Measurements from ENCODE around the gene GLA. TPM values are rescaled to one million over a fixed set of nuclear protein-coding genes. Genes with fewer than 3 reads are reported as not detected.

The GLA gene
- total and polyA plus RNA-seq, 4 donors, result 9.5 to 16.3 (median 13.2) TPM

DNA sequence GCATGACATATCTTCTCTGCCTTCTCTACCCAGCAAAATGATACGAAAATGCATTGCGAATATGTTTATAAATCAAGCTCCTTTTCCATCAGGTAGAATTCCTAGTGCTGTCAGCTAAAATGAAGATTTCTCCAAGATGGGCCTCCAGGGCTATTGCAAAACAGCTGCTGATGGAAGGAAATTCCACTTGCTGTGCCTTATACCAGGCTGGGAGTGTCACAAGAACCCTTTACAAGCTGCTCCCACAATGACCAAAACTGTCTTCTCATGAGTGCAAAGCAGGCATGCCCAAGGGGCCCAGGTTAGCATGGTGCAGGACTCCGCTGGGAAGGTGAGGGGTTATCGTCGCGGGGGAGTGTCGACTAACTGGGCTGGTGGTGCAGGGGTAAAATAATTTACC, 9.0 kb upstream of the GLA start:
- DNase-seq (ENCODE audit: low spot score), result no peak
- H3K4me1 ChIP-seq (ENCODE audit: control insufficient read depth in 4 of 4, insufficient read depth in 4 of 4, low read length in 3 of 4), result peaks cover 0 to 2% (median 0%) of the 10 kb centered on the region in 4 donors
- peaks cover 2 to 11% (median 7%) of the 10 kb centered on the region in 4 donors for H3K36me3 ChIP-seq (ENCODE audit: control insufficient read depth in 4 of 4, insufficient read depth in 3 of 4, low read depth in 1 of 4, low read length in 3 of 4)
- no peak overlapping the region for H3K27ac ChIP-seq (ENCODE audit: low read depth in 1 of 2, low read length in 2 of 2)
- H3K4me3 ChIP-seq (ENCODE audit: low read depth in 1 of 3, low read length in 3 of 3), result no peak overlapping the region
- H3K9me3 ChIP-seq (ENCODE audit: control insufficient read depth in 4 of 4, low read length in 3 of 4), result no peaks in the 10 kb centered on the region
- TF ChIP-seq GABPA (IDR thresholded peaks at IDR 0.05 in 1 of 2, conservative IDR thresholded peaks at IDR 0.05 in 1 of 2) (no peak), NR2F2 (IDR thresholded peaks at IDR 0.05) (no peak), HNF4A (conservative IDR thresholded peaks at IDR 0.05) (no peak), FOXA1 (IDR thresholded peaks at IDR 0.05) (no peak), SP1 (IDR thresholded peaks at IDR 0.05) (no peak), HNF4G (IDR thresholded peaks at IDR 0.05) (no peak), RAD21 (IDR thresholded peaks at IDR 0.05) (no peak), YY1 (IDR thresholded peaks at IDR 0.05) (no peak), JUND (IDR thresholded peaks at IDR 0.05) (no peak), FOXA2 (IDR thresholded peaks at IDR 0.05) (no peak), RXRA (IDR thresholded peaks at IDR 0.05) (no peak)
- TF ChIP-seq, protein P1, sequence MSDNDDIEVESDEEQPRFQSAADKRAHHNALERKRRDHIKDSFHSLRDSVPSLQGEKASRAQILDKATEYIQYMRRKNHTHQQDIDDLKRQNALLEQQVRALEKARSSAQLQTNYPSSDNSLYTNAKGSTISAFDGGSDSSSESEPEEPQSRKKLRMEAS (IDR thresholded peaks at IDR 0.05), result no peak
- H3K27me3 ChIP-seq (ENCODE audit: control insufficient read depth in 4 of 4, insufficient read depth in 4 of 4, low read length in 3 of 4), result no peaks in the 10 kb centered on the region
- H3K9ac ChIP-seq (ENCODE audit: low read depth in 1 of 2, low read length in 2 of 2), result no peak overlapping the region
- WGBS, result 94% methylated on average over 7 of the region's 7 CpGs

DNA sequence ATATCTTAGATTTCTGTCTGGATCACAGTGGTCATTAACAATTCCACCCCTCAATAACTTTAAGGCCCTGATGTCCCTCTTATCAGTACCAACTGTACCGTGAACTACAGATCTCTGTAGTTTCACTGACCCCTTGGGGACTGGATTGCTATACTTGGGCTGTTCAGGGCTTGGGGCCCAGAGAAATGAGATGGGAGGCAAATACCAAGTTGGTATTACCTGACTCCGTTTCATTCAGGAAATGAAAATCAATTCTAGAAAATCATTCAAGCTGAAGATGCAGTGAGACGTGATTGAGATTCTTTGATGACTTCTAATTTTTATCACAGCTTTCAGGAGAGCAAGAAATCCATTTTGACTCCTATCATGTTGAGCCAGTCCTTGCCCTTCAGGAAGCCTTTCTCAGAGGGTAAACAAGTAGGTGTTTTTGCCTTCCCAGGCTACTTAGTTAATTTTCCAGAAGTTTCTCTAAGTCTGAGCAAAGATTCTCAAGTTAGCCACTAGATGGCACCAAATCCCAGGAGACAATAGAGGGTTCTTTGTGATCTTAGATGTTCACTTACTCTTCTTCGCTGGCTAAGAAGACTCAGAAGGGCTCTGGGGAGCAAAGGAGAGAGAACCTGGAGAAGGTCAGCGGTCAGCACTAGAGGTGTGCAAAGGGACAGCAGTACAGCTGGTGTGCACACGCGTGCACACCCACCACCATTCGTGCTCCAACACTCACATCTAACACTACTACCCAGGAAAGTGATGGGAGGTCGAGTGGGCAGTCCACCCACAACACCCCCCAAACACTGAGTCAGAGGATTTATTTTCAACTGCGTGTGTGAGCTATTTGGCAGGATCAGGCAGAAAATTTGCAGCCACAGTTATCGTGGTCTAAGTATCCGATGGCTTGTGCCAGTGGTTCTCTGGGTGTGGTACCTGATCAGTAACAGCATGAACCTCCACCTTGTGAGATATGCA, 7.7 kb upstream of the GLA start:
- Histone ChIP-seq H3K27ac (ENCODE audit: low read depth in 1 of 2, low read length in 2 of 2) (peak overlapping the region; percentile 54 to 87), H3K4me3 (ENCODE audit: low read depth in 1 of 3, low read length in 3 of 3) (no peak overlapping the region), H3K27me3 (ENCODE audit: control insufficient read depth in 4 of 4, insufficient read depth in 4 of 4, low read length in 3 of 4) (no peaks in the 10 kb centered on the region), H3K4me1 (ENCODE audit: control insufficient read depth in 4 of 4, insufficient read depth in 4 of 4, low read length in 3 of 4) (peaks cover 0 to 5% (median 3%) of the 10 kb centered on the region in 4 donors), H3K9ac (ENCODE audit: low read depth in 1 of 2, low read length in 2 of 2) (no peak overlapping the region), H3K36me3 (ENCODE audit: control insufficient read depth in 4 of 4, insufficient read depth in 3 of 4, low read depth in 1 of 4, low read length in 3 of 4) (peaks cover 2 to 11% (median 7%) of the 10 kb centered on the region in 4 donors), H3K9me3 (ENCODE audit: control insufficient read depth in 4 of 4, low read length in 3 of 4) (no peaks in the 10 kb centered on the region)
- 44% methylated on average over 12 of the region's 12 CpGs for WGBS
- DNase-seq (ENCODE audit: low spot score), result peak; percentile 32
- TF ChIP-seq JUND (IDR thresholded peaks at IDR 0.05), result no peak
- no peak for TF ChIP-seq REST (IDR thresholded peaks at IDR 0.05)
- no peak for TF ChIP-seq TAF1 (conservative IDR thresholded peaks at IDR 0.05)
- TF ChIP-seq, protein P2, sequence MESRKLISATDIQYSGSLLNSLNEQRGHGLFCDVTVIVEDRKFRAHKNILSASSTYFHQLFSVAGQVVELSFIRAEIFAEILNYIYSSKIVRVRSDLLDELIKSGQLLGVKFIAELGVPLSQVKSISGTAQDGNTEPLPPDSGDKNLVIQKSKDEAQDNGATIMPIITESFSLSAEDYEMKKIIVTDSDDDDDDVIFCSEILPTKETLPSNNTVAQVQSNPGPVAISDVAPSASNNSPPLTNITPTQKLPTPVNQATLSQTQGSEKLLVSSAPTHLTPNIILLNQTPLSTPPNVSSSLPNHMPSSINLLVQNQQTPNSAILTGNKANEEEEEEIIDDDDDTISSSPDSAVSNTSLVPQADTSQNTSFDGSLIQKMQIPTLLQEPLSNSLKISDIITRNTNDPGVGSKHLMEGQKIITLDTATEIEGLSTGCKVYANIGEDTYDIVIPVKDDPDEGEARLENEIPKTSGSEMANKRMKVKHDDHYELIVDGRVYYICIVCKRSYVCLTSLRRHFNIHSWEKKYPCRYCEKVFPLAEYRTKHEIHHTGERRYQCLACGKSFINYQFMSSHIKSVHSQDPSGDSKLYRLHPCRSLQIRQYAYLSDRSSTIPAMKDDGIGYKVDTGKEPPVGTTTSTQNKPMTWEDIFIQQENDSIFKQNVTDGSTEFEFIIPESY (IDR thresholded peaks at IDR 0.05), result no peak
- peak; percentile 76 to 82 for TF ChIP-seq RAD21 (IDR thresholded peaks at IDR 0.05)
- TF ChIP-seq SP1 (IDR thresholded peaks at IDR 0.05), result no peak
- TF ChIP-seq RXRA (IDR thresholded peaks at IDR 0.05), result no peak
- TF ChIP-seq, protein P1 (IDR thresholded peaks at IDR 0.05), result no peak
- TF ChIP-seq GABPA (IDR thresholded peaks at IDR 0.05 in 1 of 2, conservative IDR thresholded peaks at IDR 0.05 in 1 of 2), result no peak
- TF ChIP-seq HNF4G (IDR thresholded peaks at IDR 0.05), result no peak
- TF ChIP-seq YY1 (IDR thresholded peaks at IDR 0.05), result no peak
- no peak for TF ChIP-seq NR2F2 (IDR thresholded peaks at IDR 0.05)
- TF ChIP-seq ATF3 (IDR thresholded peaks at IDR 0.05), result no peak
- no peak for TF ChIP-seq HNF4A (conservative IDR thresholded peaks at IDR 0.05)
- peak; percentile 65 for TF ChIP-seq CTCF (IDR thresholded peaks at IDR 0.05; ENCODE audit: low read depth, low read length, missing input control)
- TF ChIP-seq FOXA2 (IDR thresholded peaks at IDR 0.05), result no peak
- no peak for TF ChIP-seq EGR1 (IDR thresholded peaks at IDR 0.05; ENCODE audit: low read depth in 2 of 2)
- no peak for TF ChIP-seq FOXA1 (IDR thresholded peaks at IDR 0.05)

Data from liver (tissue), 9 donors.